GM18909 (cell line): ENCODE measurements around the gene CTBS.
"Not testable (repeated sequence)": the region's sequence is repeated elsewhere in the genome, so short reads cannot be mapped to it uniquely, and the experiment has no call there.

ENCODE experiments used
- ATAC-seq: cut with Tn5 transposase; IDR thresholded peaks from one replicate; pipeline ENCODE4 v1.9.1; 2021; ENCODE audit warnings: mild to moderate bottlenecking; ENCODE audit not compliant: unreplicated experiment, poor library complexity

The CTBS gene

GRCh38 chr1:84508510-84508909, 65.7 kb downstream of the CTBS start:
- ATAC-seq, result no peak

- ATAC-seq, result not testable (repeated sequence)
These were observed 66.4 kb downstream of the CTBS start for GRCh38 chr1:84507887-84508286.

DNA sequence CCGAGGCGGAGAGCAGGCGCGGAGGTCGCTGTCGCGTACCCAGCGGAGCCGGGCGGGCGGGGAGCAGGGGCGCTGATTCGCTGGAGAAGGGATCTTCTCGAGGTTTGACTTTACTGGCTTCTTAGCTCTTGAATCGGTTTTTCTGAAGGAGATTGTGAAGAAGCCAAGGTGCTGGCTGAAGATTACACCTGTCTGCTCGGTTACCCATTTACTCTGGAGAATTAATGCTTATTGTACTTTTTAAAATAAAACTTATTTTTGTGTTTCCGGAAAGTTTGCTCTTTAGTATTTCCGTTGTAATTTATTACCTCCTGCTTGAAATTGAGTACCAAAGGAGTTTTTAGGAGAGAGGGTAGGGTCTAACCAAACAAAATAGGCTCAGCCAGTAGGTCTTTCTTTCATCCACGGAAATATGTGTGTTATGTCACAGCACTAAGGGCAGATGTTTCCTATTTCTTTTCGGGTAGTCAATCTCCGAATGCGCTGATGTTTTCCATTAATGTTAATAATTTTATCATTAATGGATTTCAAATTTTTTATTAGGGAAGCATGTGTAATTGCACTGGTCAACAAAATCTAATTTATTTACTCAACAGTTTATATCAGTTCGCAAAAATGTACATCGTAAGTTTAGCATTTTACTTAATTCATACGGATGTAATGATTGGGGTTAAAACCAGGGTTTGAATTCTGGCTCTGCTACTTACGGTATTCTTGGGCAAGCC, 67.3 kb downstream of the CTBS start:
- no peak for ATAC-seq

DNA sequence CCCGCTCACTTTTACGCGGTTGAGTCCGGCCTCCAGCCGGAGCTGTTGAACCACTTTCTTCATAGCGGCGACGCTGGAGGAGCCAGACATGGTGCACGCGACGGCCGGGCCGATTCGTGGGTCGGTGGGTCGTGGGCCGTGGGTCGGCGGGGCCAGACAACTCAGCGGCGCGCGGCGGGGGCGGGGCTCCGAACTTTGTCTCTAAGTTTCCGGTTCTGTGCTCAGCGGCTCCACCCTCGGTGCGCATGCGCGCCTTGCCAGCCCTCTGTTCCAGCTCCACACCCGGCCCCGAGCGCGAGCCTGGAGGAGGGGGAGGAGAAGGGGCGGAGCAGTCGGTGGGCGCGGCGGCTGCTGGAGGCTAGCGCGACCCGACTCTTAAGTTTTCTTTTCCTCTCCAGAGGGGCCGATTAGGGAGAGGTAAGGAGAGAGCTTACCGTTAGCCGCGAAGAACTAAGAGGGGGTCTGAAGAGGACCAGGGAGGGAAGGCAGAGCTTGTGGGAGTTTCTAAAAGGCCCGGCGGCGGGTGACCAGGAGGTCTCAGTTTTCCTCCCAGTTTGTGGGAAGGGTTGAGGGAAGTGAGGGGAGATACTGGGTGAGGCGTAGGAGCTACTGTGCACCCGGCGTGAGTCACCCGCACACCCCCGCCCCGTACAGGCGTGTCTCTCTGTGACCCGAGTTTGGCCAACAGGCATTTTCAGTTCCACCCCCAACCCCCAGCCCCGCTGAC, 68.1 kb downstream of the CTBS start, which contains the start of the genes GNG5 and SPATA1:
Gene GNG5 (minus strand): TSS at position 580 of the 727 bp plus-strand sequence. CDS start 490 bp downstream, at position 90.
Gene SPATA1 (plus strand): TSS at position 385 of the 727 bp plus-strand sequence. CDS start 9,974 bp downstream, outside the sequence.
- ATAC-seq, result peak; percentile 86

- ATAC-seq, result peak; percentile 37
These were observed 68.7 kb downstream of the CTBS start for GRCh38 chr1:84505493-84506001.

DNA sequence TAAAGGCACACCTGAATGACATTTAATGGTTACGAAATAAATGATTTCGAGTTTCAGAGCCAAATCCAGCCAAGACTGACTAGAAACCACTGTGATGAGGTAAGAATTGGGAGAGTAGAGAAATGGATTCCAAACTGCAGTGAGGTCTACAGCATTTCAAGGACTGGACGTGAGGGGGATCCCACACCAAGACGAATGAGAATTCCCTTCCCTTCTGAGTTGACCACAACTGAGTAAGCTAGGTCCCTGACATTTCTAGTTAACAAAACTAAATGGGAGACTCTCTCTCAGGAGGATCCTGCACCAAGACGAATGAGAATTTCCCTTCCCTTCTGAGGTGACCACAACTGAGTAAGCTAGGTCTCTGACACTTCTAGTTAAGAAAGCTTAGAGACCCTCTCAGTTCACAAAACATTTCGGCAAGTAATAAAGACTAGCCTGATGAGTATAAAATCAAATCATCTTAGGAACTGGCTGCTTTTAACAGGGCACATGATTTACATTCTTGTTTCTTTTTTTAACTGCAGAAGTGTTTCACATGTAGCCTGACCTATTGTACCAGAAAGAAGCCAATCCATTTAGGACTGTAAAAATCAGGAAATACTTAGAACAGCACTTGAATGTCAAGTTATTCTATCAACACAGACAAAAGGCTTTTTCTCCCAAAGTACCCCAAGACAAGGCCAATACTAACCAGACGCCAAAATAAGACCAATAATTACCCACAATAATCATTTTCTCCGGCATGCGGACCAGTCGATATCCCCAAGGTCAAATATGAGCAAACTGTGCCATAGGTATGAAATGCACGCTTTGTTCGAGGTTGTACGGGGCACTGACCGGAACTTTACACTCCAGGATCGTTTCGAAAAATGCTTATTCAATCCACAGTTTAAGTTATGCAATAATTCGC, 69.4 kb downstream of the CTBS start:
- no peak for ATAC-seq

GRCh38 chr1:84502927-84503326, 71.3 kb downstream of the CTBS start:
- ATAC-seq, result no peak
